GM19395 (cell line): Measurements from ENCODE around the gene AKR1B15.

Experiments used
- ATAC-seq: cut with Tn5 transposase; IDR thresholded peaks from one replicate; pipeline ENCODE4 v1.9.1; 2021; ENCODE audit warnings: mild to moderate bottlenecking, moderate library complexity; ENCODE audit not compliant: unreplicated experiment

Gene AKR1B15

GRCh38 chr7:134611611-134612151 lies 62.8 kb downstream of the AKR1B15 start:
- no peak for ATAC-seq

GRCh38 chr7:134612197-134612596 lies 63.3 kb downstream of the AKR1B15 start:
- ATAC-seq: no peak

GRCh38 chr7:134613623-134614347 lies 64.9 kb downstream of the AKR1B15 start:
- ATAC-seq: no peak

- no peak for ATAC-seq
These were observed 67.7 kb downstream of the AKR1B15 start for GRCh38 chr7:134616611-134617010.

GRCh38 chr7:134618756-134619530 lies 70.0 kb downstream of the AKR1B15 start:
- no peak for ATAC-seq

- ATAC-seq: no peak
These were observed 70.9 kb downstream of the AKR1B15 start for GRCh38 chr7:134619627-134620331.

GRCh38 chr7:134622303-134622995 lies 73.5 kb downstream of the AKR1B15 start:
- no peak for ATAC-seq

- ATAC-seq: no peak
These were observed 74.3 kb downstream of the AKR1B15 start for GRCh38 chr7:134623193-134623592.

GRCh38 chr7:134625550-134625949 lies 76.6 kb downstream of the AKR1B15 start:
- no peak for ATAC-seq

GRCh38 chr7:134627109-134627774 lies 78.3 kb downstream of the AKR1B15 start:
- no peak for ATAC-seq

- ATAC-seq: no peak
These were observed 78.9 kb downstream of the AKR1B15 start for GRCh38 chr7:134627775-134628153.

- ATAC-seq: no peak
These were observed 80.5 kb downstream of the AKR1B15 start for GRCh38 chr7:134629445-134629844.
